ENCODE measurements around the gene MTG2.

MTG2 gene

GRCh38 chr20:62158088-62158400 is 24.8 kb upstream of the MTG2 start:
- no peak for DNase-seq (ENCODE audit: low read depth)

GRCh38 chr20:62158541-62158940 is 24.3 kb upstream of the MTG2 start:
- no peak for DNase-seq (ENCODE audit: low read depth)
- no peak for TF ChIP-seq CTCF (IDR thresholded peaks at IDR 0.05; ENCODE audit: low read length, missing control alignments)
- H3K4me3 ChIP-seq (replicated peaks; ENCODE audit: low read depth, low read length): no peak overlapping the region

More at GRCh38 chr20:62158088-62158400, 24.8 kb upstream of the MTG2 start:
- no peak for TF ChIP-seq CTCF (IDR thresholded peaks at IDR 0.05; ENCODE audit: low read length, missing control alignments)
- no peak overlapping the region for H3K4me3 ChIP-seq (replicated peaks; ENCODE audit: low read depth, low read length)

GRCh38 chr20:62159052-62159451 is 23.8 kb upstream of the MTG2 start:
- DNase-seq (ENCODE audit: low read depth): no peak
- TF ChIP-seq CTCF (IDR thresholded peaks at IDR 0.05; ENCODE audit: low read length, missing control alignments): no peak
- no peak overlapping the region for H3K4me3 ChIP-seq (replicated peaks; ENCODE audit: low read depth, low read length)

- TF ChIP-seq CTCF (IDR thresholded peaks at IDR 0.05; ENCODE audit: low read length, missing control alignments): no peak
- DNase-seq (ENCODE audit: low read depth): no peak
- no peak overlapping the region for H3K4me3 ChIP-seq (replicated peaks; ENCODE audit: low read depth, low read length)
Observed at GRCh38 chr20:62159839-62160238, 23.0 kb upstream of the MTG2 start.

- no peak for TF ChIP-seq CTCF (IDR thresholded peaks at IDR 0.05; ENCODE audit: low read length, missing control alignments)
- no peak for DNase-seq (ENCODE audit: low read depth)
- no peak overlapping the region for H3K4me3 ChIP-seq (replicated peaks; ENCODE audit: low read depth, low read length)
Observed at GRCh38 chr20:62160253-62160652, 22.6 kb upstream of the MTG2 start.

GRCh38 chr20:62160876-62161275 is 22.0 kb upstream of the MTG2 start:
- no peak for DNase-seq (ENCODE audit: low read depth)
- H3K4me3 ChIP-seq (replicated peaks; ENCODE audit: low read depth, low read length): no peak overlapping the region
- TF ChIP-seq CTCF (IDR thresholded peaks at IDR 0.05; ENCODE audit: low read length, missing control alignments): no peak

GRCh38 chr20:62161347-62161746 is 21.5 kb upstream of the MTG2 start:
- peak; percentile 80 for DNase-seq (ENCODE audit: low read depth)
- H3K4me3 ChIP-seq (replicated peaks; ENCODE audit: low read depth, low read length): no peak overlapping the region
- TF ChIP-seq CTCF (IDR thresholded peaks at IDR 0.05; ENCODE audit: low read length, missing control alignments): no peak
